ENCODE measurements around the gene METAP1.
"Not testable (repeated sequence)": the region's sequence is repeated elsewhere in the genome, so short reads cannot be mapped to it uniquely, and the experiment has no call there.

Gene METAP1

GRCh38 chr4:99099311-99099710 lies 103.8 kb downstream of the METAP1 start:
- ATAC-seq (ENCODE audit: low read depth) = no peak
- TF ChIP-seq CTCF (IDR thresholded peaks at IDR 0.05; ENCODE audit: poor library complexity, severe bottlenecking) = no peak
- H3K27me3 ChIP-seq (ENCODE audit: insufficient read depth, poor library complexity, severe bottlenecking) = no peaks in the 10 kb centered on the region
- no peak overlapping the region for H3K27ac ChIP-seq (ENCODE audit: poor library complexity, severe bottlenecking)
- DNase-seq (ENCODE audit: low spot score) = no peak
- no peaks in the 10 kb centered on the region for H3K9me3 ChIP-seq (ENCODE audit: severe bottlenecking)
- H3K4me3 ChIP-seq (ENCODE audit: severe bottlenecking) = no peak overlapping the region
- H3K36me3 ChIP-seq (ENCODE audit: low read depth) = no peaks in the 10 kb centered on the region
- no peaks in the 10 kb centered on the region for H3K4me1 ChIP-seq (ENCODE audit: insufficient read depth, poor library complexity, severe bottlenecking)

DNA sequence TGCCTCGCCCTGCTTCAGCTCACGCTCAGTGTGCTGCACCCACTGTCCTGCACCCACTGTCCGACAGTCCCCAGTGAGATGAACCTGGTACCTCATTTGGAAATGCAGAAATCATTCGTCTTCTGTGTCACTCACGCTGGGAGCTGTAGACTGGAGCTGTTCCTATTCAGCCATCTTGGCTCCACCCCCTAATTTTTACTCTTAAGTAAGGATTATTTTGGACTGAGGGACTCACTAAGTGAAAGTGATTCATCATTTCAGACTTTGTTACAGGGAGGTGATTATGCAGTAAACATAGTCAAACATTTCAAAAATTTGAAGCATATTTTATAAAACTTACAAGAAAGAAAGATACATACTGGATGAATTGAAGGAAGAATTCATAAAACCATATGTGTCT lies 104.3 kb downstream of the METAP1 start:
- ATAC-seq (ENCODE audit: low read depth); DNase-seq (ENCODE audit: low spot score); H3K36me3 ChIP-seq (ENCODE audit: low read depth); H3K27me3 ChIP-seq (ENCODE audit: insufficient read depth, poor library complexity, severe bottlenecking); H3K27ac ChIP-seq (ENCODE audit: poor library complexity, severe bottlenecking); H3K4me1 ChIP-seq (ENCODE audit: insufficient read depth, poor library complexity, severe bottlenecking); H3K9me3 ChIP-seq (ENCODE audit: severe bottlenecking); H3K4me3 ChIP-seq (ENCODE audit: severe bottlenecking): not testable (repeated sequence)

- ATAC-seq (ENCODE audit: low read depth) = no peak
- H3K4me3 ChIP-seq (ENCODE audit: severe bottlenecking) = no peak overlapping the region
- no peaks in the 10 kb centered on the region for H3K4me1 ChIP-seq (ENCODE audit: insufficient read depth, poor library complexity, severe bottlenecking)
- H3K36me3 ChIP-seq (ENCODE audit: low read depth) = no peaks in the 10 kb centered on the region
- H3K27me3 ChIP-seq (ENCODE audit: insufficient read depth, poor library complexity, severe bottlenecking) = no peaks in the 10 kb centered on the region
- no peaks in the 10 kb centered on the region for H3K9me3 ChIP-seq (ENCODE audit: severe bottlenecking)
- no peak for TF ChIP-seq CTCF (IDR thresholded peaks at IDR 0.05; ENCODE audit: poor library complexity, severe bottlenecking)
- DNase-seq (ENCODE audit: low spot score) = no peak
- H3K27ac ChIP-seq (ENCODE audit: poor library complexity, severe bottlenecking) = no peak overlapping the region
Measured at GRCh38 chr4:99100876-99101275, 105.4 kb downstream of the METAP1 start.

DNA sequence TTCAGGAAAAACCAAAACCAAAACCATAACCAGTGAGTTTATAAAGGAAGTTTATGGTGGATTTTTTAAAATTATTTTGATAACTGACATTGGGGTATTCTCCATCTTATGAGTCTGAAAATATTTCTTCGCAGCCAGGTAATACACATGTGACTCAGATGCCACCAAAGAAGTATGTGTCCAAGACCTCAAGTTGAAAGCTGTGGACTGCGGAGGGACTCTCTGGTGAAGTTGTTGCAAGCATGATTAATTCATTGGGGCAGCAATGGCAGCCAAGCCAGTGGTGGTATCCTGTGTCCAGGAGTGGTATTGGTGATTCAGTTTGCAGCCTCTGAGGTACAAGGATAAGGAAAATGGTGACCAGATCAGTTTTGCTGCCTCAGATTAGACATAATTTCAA lies 107.1 kb downstream of the METAP1 start:
- DNase-seq (ENCODE audit: low spot score) (no peak), ATAC-seq (ENCODE audit: low read depth) (no peak)
- H3K36me3 ChIP-seq (ENCODE audit: low read depth) = no peaks in the 10 kb centered on the region
- H3K4me3 ChIP-seq (ENCODE audit: severe bottlenecking) = no peak overlapping the region
- H3K27me3 ChIP-seq (ENCODE audit: insufficient read depth, poor library complexity, severe bottlenecking) = no peaks in the 10 kb centered on the region
- TF ChIP-seq CTCF (IDR thresholded peaks at IDR 0.05; ENCODE audit: poor library complexity, severe bottlenecking) = no peak
- H3K9me3 ChIP-seq (ENCODE audit: severe bottlenecking) = no peaks in the 10 kb centered on the region
- no peaks in the 10 kb centered on the region for H3K4me1 ChIP-seq (ENCODE audit: insufficient read depth, poor library complexity, severe bottlenecking)
- no peak overlapping the region for H3K27ac ChIP-seq (ENCODE audit: poor library complexity, severe bottlenecking)

GRCh38 chr4:99103166-99103565 lies 107.6 kb downstream of the METAP1 start:
- H3K4me3 ChIP-seq (ENCODE audit: severe bottlenecking) = no peak overlapping the region
- DNase-seq (ENCODE audit: low spot score) = no peak
- ATAC-seq (ENCODE audit: low read depth) = no peak

More at GRCh38 chr4:99103166-99103565, 107.6 kb downstream of the METAP1 start:
- Histone ChIP-seq H3K4me1 (ENCODE audit: insufficient read depth, poor library complexity, severe bottlenecking) (no peaks in the 10 kb centered on the region), H3K27ac (ENCODE audit: poor library complexity, severe bottlenecking) (no peak overlapping the region), H3K27me3 (ENCODE audit: insufficient read depth, poor library complexity, severe bottlenecking) (no peaks in the 10 kb centered on the region), H3K36me3 (ENCODE audit: low read depth) (no peaks in the 10 kb centered on the region), H3K9me3 (ENCODE audit: severe bottlenecking) (no peaks in the 10 kb centered on the region)
- TF ChIP-seq CTCF (IDR thresholded peaks at IDR 0.05; ENCODE audit: poor library complexity, severe bottlenecking) = no peak

Measured in RWPE2 (cell line).